ENCODE measurements around the gene FITM1. TPM values are rescaled to one million over a fixed set of nuclear protein-coding genes. Genes with fewer than 3 reads are reported as not detected.
"Not testable (repeated sequence)": the region's sequence is repeated elsewhere in the genome, so short reads cannot be mapped to it uniquely, and the experiment has no call there.

The FITM1 gene
- total RNA-seq, 1 experiment from 2014 or later, result 12.9 TPM

- DNase-seq (ENCODE audit: low read depth), result no peak
Observed at GRCh38 chr14:24098229-24098926, 32.1 kb upstream of the FITM1 start.

- DNase-seq (ENCODE audit: low read depth), result no peak
Observed at GRCh38 chr14:24098927-24099813, 31.3 kb upstream of the FITM1 start.

- no peak for DNase-seq (ENCODE audit: low read depth)
Observed at GRCh38 chr14:24100197-24100981, 30.1 kb upstream of the FITM1 start.

GRCh38 chr14:24100982-24101494 is 29.4 kb upstream of the FITM1 start:
- DNase-seq (ENCODE audit: low read depth), result no peak

- DNase-seq (ENCODE audit: low read depth), result no peak
Observed at GRCh38 chr14:24102357-24103048, 28.0 kb upstream of the FITM1 start.

GRCh38 chr14:24103451-24103850 is 27.0 kb upstream of the FITM1 start:
- DNase-seq (ENCODE audit: low read depth), result no peak

GRCh38 chr14:24105609-24106239 is 24.7 kb upstream of the FITM1 start:
- DNase-seq (ENCODE audit: low read depth), result not testable (repeated sequence)

- no peak for DNase-seq (ENCODE audit: low read depth)
Observed at GRCh38 chr14:24106672-24107271, 23.7 kb upstream of the FITM1 start.

GRCh38 chr14:24108336-24108874 is 22.1 kb upstream of the FITM1 start:
- no peak for DNase-seq (ENCODE audit: low read depth)

GRCh38 chr14:24110060-24110459 is 20.4 kb upstream of the FITM1 start:
- no peak for DNase-seq (ENCODE audit: low read depth)

- no peak for DNase-seq (ENCODE audit: low read depth)
Observed at GRCh38 chr14:24110523-24110922, 19.9 kb upstream of the FITM1 start.

- DNase-seq (ENCODE audit: low read depth), result no peak
Observed at GRCh38 chr14:24113379-24113800, 17.1 kb upstream of the FITM1 start.

GRCh38 chr14:24113801-24114531 is 16.5 kb upstream of the FITM1 start:
- DNase-seq (ENCODE audit: low read depth), result peak; percentile 91

GRCh38 chr14:24114532-24115421 is 15.7 kb upstream of the FITM1 start, which contains the start of the genes DCAF11 and NRL:
TSS of gene DCAF11 (plus strand) at chr14:24114777. CDS start at chr14:24115595, 818 bp downstream.
TSS of gene NRL (minus strand) at chr14:24114949. CDS start at chr14:24082848, 32,101 bp downstream.
- DNase-seq (ENCODE audit: low read depth), result peak; percentile 100

- DNase-seq (ENCODE audit: low read depth), result no peak
Observed at GRCh38 chr14:24115422-24116127, 14.9 kb upstream of the FITM1 start.

GRCh38 chr14:24116128-24116814 is 14.2 kb upstream of the FITM1 start:
- DNase-seq (ENCODE audit: low read depth), result no peak

GRCh38 chr14:24117179-24117578 is 13.3 kb upstream of the FITM1 start:
- DNase-seq (ENCODE audit: low read depth), result no peak
